H1 (cell line): ENCODE data around the gene TAAR9. TPM values are rescaled to one million over a fixed set of nuclear protein-coding genes. Genes with fewer than 3 reads are reported as not detected.

Experiments used
- CREB1 ChIP-seq: IDR thresholded peaks from 2 replicates; pipeline ENCODE4 v1.6.1; 2012; ENCODE audit warnings: inconsistent platforms
- KDM5A ChIP-seq: fragments of 200-600 bp; IDR thresholded peaks from 2 replicates; pipeline ENCODE4 v1.7.1; 2012; ENCODE audit warnings: mild to moderate bottlenecking, low read length, inconsistent platforms, mixed read lengths
- PHF8 ChIP-seq: fragments of 200-600 bp; sonication (generic); conservative IDR thresholded peaks from 2 replicates; pipeline ENCODE4 v1.7.1; 2012; ENCODE audit warnings: low read depth, mild to moderate bottlenecking, inconsistent platforms, low read length, moderate library complexity
- SP1 ChIP-seq: IDR thresholded peaks from 2 replicates; pipeline ENCODE4 v1.6.1; 2011; ENCODE audit warnings: low read depth, low read length
- USF2 ChIP-seq: IDR thresholded peaks from 2 replicates; pipeline ENCODE4 v1.6.1; 2011; ENCODE audit warnings: low read length, improper control_type of control experiment
- polyA plus RNA-seq, 7 experiments: library from polyadenylated mRNA; depleted of rRNA in 3 of 7; stranded (reverse) in 5 of 7; unstranded in 2 of 7; fragments of >200 nt in 5 of 7; fragments of 200-250 nt in 2 of 7; gene quantifications; 1 replicate in 5 of 7; 2 replicates in 1 of 7; 4 replicates in 1 of 7; pipeline versions ENCODE4 v1.2.1 to v1.2.3, GENCODE V29; 2011 to 2013; ENCODE audit warnings: missing spikeins in 2 of 7, mixed read lengths in 2 of 7
- total RNA-seq: library from RNA; stranded (reverse); fragmentation: NEBNext Ultra II Directional; extraction: Animal tissue kit (Norgen Biotek cat#: 25700); gene quantifications from 2 replicates; pipeline ENCODE4 v1.2.1, GENCODE V29; 2021

Gene TAAR9
- total and polyA plus RNA-seq, 2 of the 8 experiments (the other 6 are each of a cell fraction or from before 2014, with no cell fraction given), result not detected

GRCh38 chr6:132504757-132505156 is 33.3 kb upstream of the TAAR9 start (continued):
- no peak for TF ChIP-seq USF2
- no peak for TF ChIP-seq CREB1
- TF ChIP-seq PHF8, result no peak
- no peak for TF ChIP-seq SP1
- no peak for TF ChIP-seq KDM5A
